Measurements from ENCODE around the gene GPR15. TPM values are rescaled to one million over a fixed set of nuclear protein-coding genes. Genes with fewer than 3 reads are reported as not detected.

The GPR15 gene
- total RNA-seq, 2 donors from 2014 or later = not detected

DNA sequence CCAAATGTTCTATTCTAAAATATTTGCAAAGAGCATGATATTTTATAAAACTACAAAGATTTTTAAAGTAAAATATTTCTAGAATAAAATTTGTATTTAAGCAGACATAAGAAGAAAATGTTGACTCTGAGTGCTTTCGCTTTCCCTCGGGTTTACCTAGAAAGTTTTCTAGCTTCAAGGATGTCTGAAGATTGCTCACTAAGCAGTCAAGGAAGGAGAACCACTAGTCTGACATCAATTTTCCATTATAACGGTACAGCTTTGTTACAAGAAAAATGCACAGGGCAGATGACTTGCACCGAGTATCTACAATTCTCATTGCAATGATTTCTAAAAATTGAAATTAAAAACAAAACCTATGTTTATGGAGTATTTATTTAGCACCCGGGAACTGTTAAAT is 14.2 kb downstream of the GPR15 start:
- ATAC-seq (ENCODE audit: insufficient number of reproducible peaks, low FRiP score, low read depth) (no peak), DNase-seq (ENCODE audit: low spot score) (no peak)
- no peaks in the 10 kb centered on the region for H3K4me1 ChIP-seq (ENCODE audit: control insufficient read depth in 1 of 2, low read depth in 2 of 2)
- H3K27me3 ChIP-seq (replicated peaks; ENCODE audit: insufficient read depth) = no peaks in the 10 kb centered on the region
- no peak overlapping the region for H3K4me3 ChIP-seq
- H3K27ac ChIP-seq = no peak overlapping the region
- TF ChIP-seq, protein P1, sequence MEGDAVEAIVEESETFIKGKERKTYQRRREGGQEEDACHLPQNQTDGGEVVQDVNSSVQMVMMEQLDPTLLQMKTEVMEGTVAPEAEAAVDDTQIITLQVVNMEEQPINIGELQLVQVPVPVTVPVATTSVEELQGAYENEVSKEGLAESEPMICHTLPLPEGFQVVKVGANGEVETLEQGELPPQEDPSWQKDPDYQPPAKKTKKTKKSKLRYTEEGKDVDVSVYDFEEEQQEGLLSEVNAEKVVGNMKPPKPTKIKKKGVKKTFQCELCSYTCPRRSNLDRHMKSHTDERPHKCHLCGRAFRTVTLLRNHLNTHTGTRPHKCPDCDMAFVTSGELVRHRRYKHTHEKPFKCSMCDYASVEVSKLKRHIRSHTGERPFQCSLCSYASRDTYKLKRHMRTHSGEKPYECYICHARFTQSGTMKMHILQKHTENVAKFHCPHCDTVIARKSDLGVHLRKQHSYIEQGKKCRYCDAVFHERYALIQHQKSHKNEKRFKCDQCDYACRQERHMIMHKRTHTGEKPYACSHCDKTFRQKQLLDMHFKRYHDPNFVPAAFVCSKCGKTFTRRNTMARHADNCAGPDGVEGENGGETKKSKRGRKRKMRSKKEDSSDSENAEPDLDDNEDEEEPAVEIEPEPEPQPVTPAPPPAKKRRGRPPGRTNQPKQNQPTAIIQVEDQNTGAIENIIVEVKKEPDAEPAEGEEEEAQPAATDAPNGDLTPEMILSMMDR (IDR thresholded peaks at IDR 0.05) = no peak
- no peaks in the 10 kb centered on the region for H3K9me3 ChIP-seq
- no peaks in the 10 kb centered on the region for H3K36me3 ChIP-seq

DNA sequence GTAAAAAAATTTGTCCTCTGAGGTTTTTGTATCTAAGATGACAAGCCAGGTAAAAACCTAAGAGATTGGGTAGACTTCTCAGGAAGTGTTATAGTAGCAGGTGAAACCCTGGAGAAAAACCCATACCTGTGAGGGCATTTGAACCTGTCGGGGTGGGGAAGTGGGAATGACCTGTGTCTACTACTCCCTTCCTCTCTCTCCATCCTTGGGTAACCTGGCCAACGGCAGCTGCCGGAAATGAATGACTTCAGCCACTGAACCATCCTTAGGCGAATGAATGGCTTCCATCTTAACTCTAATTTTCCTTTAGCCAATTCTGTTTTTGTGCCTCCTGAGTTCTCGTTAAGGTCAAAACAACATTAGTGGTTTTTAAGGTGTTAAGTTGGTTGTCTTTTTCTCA is 16.8 kb downstream of the GPR15 start:
- H3K27ac ChIP-seq = no peak overlapping the region
- no peaks in the 10 kb centered on the region for H3K4me1 ChIP-seq (ENCODE audit: control insufficient read depth in 1 of 2, low read depth in 2 of 2)
- H3K9me3 ChIP-seq = no peaks in the 10 kb centered on the region
- no peak for DNase-seq (ENCODE audit: low spot score)
- ATAC-seq (ENCODE audit: insufficient number of reproducible peaks, low FRiP score, low read depth) = no peak
- H3K36me3 ChIP-seq = no peaks in the 10 kb centered on the region
- no peaks in the 10 kb centered on the region for H3K27me3 ChIP-seq (replicated peaks; ENCODE audit: insufficient read depth)
- TF ChIP-seq, protein P1 (IDR thresholded peaks at IDR 0.05) = no peak
- no peak overlapping the region for H3K4me3 ChIP-seq

DNA sequence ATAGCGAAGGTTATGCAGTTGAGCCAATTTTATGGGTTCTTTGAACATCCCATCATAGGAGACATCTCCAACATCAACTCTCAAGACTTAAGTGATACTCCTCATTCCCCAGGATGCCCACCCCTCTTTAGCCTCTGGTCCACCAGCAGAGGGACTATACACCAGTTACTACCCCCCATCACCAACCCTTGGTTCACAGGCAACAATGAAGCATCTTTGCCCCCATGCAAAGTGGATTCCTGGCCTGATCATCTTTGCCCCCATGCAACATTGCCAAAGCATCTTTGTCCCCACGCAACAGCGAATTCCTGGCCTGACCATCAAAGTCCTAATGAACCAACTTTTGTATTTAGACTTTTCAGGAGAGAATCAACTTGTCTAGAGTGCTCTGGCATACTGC is 19.1 kb downstream of the GPR15 start:
- DNase-seq (ENCODE audit: low spot score) (no peak), ATAC-seq (ENCODE audit: insufficient number of reproducible peaks, low FRiP score, low read depth) (no peak)

DNA sequence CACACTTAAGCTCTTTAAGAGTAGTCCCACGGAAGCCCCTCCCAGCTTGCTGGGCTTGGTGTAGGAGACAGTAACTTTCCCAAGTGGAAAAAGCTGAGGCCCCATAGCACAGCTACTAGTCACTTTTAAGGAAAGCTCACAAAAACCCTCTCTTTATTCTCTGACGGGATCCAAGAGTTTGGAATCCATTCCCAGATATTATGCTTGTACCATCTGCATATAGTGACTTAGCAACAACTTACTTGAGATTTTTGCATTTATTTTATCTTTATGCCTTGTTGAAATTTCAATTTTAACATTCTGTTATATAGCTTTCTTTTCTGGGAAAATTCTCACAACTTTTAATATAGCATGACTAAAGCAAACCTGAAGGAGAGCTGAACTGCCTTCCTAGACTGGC is 19.5 kb downstream of the GPR15 start:
- no peaks in the 10 kb centered on the region for H3K36me3 ChIP-seq
- ATAC-seq (ENCODE audit: insufficient number of reproducible peaks, low FRiP score, low read depth) (no peak), DNase-seq (ENCODE audit: low spot score) (no peak)
- no peak overlapping the region for H3K4me3 ChIP-seq
- TF ChIP-seq, protein P1 (IDR thresholded peaks at IDR 0.05) = no peak
- H3K27me3 ChIP-seq (replicated peaks; ENCODE audit: insufficient read depth) = no peaks in the 10 kb centered on the region
- no peak overlapping the region for H3K27ac ChIP-seq
- no peaks in the 10 kb centered on the region for H3K9me3 ChIP-seq
- no peaks in the 10 kb centered on the region for H3K4me1 ChIP-seq (ENCODE audit: control insufficient read depth in 1 of 2, low read depth in 2 of 2)

More for the DNA sequence above, 19.1 kb downstream of the GPR15 start:
- H3K36me3 ChIP-seq = no peaks in the 10 kb centered on the region
- no peak overlapping the region for H3K4me3 ChIP-seq
- no peak overlapping the region for H3K27ac ChIP-seq
- no peaks in the 10 kb centered on the region for H3K27me3 ChIP-seq (replicated peaks; ENCODE audit: insufficient read depth)
- no peaks in the 10 kb centered on the region for H3K4me1 ChIP-seq (ENCODE audit: control insufficient read depth in 1 of 2, low read depth in 2 of 2)
- H3K9me3 ChIP-seq = no peaks in the 10 kb centered on the region
- TF ChIP-seq, protein P1 (IDR thresholded peaks at IDR 0.05) = no peak

DNA sequence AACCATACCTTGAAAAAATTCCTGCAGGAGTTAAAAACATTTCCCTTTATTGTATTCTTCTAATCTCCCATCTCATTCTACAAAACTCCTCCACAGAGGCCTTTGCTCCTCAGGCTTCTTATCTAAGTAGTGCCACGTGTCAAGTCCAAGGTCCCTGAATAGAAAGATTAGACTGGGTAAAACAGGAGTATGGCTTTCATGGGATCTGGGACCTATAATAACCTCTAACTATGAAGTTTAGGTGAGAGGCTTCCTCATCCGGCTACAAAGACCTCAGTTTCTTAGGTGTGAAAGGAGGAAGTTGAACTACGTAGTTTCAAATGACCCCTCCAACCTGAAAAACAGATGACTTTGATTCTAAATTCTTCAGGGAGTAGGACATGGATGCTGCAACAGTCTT is 20.0 kb downstream of the GPR15 start:
- Histone ChIP-seq H3K4me3 (no peak overlapping the region), H3K4me1 (ENCODE audit: control insufficient read depth in 1 of 2, low read depth in 2 of 2) (no peaks in the 10 kb centered on the region), H3K27ac (no peak overlapping the region), H3K27me3 (replicated peaks; ENCODE audit: insufficient read depth) (no peaks in the 10 kb centered on the region), H3K9me3 (no peaks in the 10 kb centered on the region), H3K36me3 (no peaks in the 10 kb centered on the region)
- no peak for ATAC-seq (ENCODE audit: insufficient number of reproducible peaks, low FRiP score, low read depth)
- TF ChIP-seq, protein P1 (IDR thresholded peaks at IDR 0.05) = no peak
- no peak for DNase-seq (ENCODE audit: low spot score)

Measured in thoracic aorta (tissue), 2 donors.